ENCODE measurements around the gene RBFOX2. TPM values are rescaled to one million over a fixed set of nuclear protein-coding genes. Genes with fewer than 3 reads are reported as not detected.

The RBFOX2 gene
- total and polyA plus RNA-seq, 2 donors (not counting 1 experiment from before 2014, with no cell fraction given) = not detected

DNA sequence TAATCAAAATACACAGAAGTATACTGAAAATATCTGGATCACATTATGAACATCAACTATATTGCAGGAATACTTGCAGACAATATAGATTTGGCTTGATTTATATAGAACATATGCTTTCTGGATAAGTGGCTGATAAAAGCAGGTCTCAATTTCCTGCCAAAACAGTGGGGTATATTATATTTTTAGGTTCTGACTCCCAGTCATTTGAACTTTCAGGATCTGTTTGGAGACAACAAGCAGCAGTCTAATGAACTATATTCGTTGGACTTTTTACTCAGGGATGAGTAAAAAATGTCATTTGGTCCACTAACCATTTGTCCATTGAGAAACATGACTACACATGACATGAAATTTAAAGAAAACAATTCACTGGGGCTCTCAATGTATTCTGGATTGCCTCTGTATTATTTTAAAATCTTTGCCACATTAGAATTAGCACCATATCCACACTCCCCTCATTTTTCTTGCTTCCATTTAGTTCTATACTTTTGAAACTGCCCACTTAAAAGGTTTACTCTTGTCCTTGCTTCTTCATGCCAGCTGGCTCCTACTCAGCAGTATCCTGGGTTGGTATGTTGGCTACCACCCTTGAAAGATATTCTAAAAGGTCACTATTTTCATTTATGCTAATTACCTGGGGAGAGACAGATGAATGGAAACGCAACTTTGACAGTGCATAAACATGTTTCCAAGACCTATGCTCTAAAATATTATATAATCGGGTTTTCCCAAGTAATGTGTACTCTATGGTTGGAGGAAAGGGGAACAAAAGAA lies 157.9 kb downstream of the RBFOX2 start:
- Histone ChIP-seq H2AFZ (ENCODE audit: insufficient read depth, low read depth, low read length, poor library complexity, severe bottlenecking) (no peak overlapping the region), H3K36me3 (replicated peaks in 1 of 2; ENCODE audit: control extremely low read depth in 1 of 2, control insufficient read depth in 1 of 2, extremely low read depth in 1 of 2, insufficient read depth in 2 of 2, low read length in 1 of 2) (no peaks in the 10 kb centered on the region), H3K4me2 (replicated peaks; ENCODE audit: low read depth, low read length, poor library complexity, severe bottlenecking) (no peak overlapping the region), H3K4me3 (ENCODE audit: control extremely low read depth in 1 of 5, extremely low read depth in 1 of 5, insufficient read depth in 1 of 5, low read depth in 2 of 5, low read length in 4 of 5) (no peak overlapping the region), H4K20me1 (ENCODE audit: control insufficient read depth, insufficient read depth, low read length, poor library complexity, severe bottlenecking) (no peaks in the 10 kb centered on the region), H3K9ac (ENCODE audit: low read length) (no peak overlapping the region), H3K27ac (ENCODE audit: low read length in 2 of 2) (no peak overlapping the region), H3K27me3 (replicated peaks in 1 of 4; ENCODE audit: control extremely low read depth in 1 of 4, control insufficient read depth in 3 of 4, insufficient read depth in 4 of 4, low read length in 3 of 4) (peaks cover 0 to 5% (median 1%) of the 10 kb centered on the region in 4 experiments), H3K4me1 (ENCODE audit: control insufficient read depth in 2 of 2, insufficient read depth in 2 of 2, low read length in 2 of 2) (no peaks in the 10 kb centered on the region), H3K79me2 (ENCODE audit: control insufficient read depth, insufficient read depth, low read length) (no peaks in the 10 kb centered on the region), H3K9me3 (ENCODE audit: control extremely low read depth in 1 of 3, control insufficient read depth in 2 of 3, insufficient read depth in 1 of 3, low read length in 2 of 3) (no peaks in the 10 kb centered on the region)
- CTCF ChIA-PET = interaction anchor here (0.6 kb wide), 1 partner anchor 193 kb away, joined by 3 read pairs; no protein-coding TSS in a partner anchor
- POLR2A ChIA-PET = no interaction called here
- peaks cover 41% of the 10 kb centered on the region for H3K27me3 Mint-ChIP-seq
- no peak overlapping the region for H3K4me3 Mint-ChIP-seq
- H3K27ac Mint-ChIP-seq = no peak overlapping the region
- intact Hi-C loops (cut with micrococcal nuclease) = no loop called here
- no CpG with 5 or more reads among the region's 3 CpGs for WGBS (ENCODE audit: insufficient coverage)
- DNase-seq (no peak), ATAC-seq (ENCODE audit: low read depth) (no peak)
- H3K9me3 Mint-ChIP-seq (ENCODE audit: insufficient read depth) = no peaks in the 10 kb centered on the region
- TF ChIP-seq, protein P1, sequence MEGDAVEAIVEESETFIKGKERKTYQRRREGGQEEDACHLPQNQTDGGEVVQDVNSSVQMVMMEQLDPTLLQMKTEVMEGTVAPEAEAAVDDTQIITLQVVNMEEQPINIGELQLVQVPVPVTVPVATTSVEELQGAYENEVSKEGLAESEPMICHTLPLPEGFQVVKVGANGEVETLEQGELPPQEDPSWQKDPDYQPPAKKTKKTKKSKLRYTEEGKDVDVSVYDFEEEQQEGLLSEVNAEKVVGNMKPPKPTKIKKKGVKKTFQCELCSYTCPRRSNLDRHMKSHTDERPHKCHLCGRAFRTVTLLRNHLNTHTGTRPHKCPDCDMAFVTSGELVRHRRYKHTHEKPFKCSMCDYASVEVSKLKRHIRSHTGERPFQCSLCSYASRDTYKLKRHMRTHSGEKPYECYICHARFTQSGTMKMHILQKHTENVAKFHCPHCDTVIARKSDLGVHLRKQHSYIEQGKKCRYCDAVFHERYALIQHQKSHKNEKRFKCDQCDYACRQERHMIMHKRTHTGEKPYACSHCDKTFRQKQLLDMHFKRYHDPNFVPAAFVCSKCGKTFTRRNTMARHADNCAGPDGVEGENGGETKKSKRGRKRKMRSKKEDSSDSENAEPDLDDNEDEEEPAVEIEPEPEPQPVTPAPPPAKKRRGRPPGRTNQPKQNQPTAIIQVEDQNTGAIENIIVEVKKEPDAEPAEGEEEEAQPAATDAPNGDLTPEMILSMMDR (IDR thresholded peaks at IDR 0.05) = no peak
- TF ChIP-seq EZH2 (IDR thresholded peaks at IDR 0.05; ENCODE audit: borderline replicate concordance, insufficient read depth, low read depth, low read length, poor library complexity, severe bottlenecking) = no peak
- H3K4me1 Mint-ChIP-seq = no peaks in the 10 kb centered on the region

DNA sequence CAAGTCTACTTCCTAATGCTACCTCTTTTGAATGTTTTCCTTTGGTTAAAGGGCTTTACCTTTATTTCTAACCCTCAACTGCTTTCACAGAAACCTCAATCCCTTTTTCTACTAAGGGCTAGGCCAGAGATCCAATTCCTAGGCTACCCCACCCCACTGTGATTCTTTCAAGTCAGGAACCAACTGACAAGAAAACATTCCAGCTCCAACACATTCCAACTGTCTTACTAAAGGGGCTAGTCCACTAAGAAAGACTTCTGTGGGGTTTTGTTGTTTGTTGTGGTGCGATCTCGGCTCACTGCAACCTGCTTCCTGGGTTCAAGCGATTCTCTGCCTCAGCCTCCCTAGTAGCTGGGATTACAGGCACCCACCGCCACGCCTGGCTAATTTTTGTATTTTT lies 159.7 kb downstream of the RBFOX2 start:
- H3K4me1 ChIP-seq (ENCODE audit: control insufficient read depth in 2 of 2, insufficient read depth in 2 of 2, low read length in 2 of 2) = no peaks in the 10 kb centered on the region
- no peak overlapping the region for H3K4me3 ChIP-seq (ENCODE audit: control extremely low read depth in 1 of 5, extremely low read depth in 1 of 5, insufficient read depth in 1 of 5, low read depth in 2 of 5, low read length in 4 of 5)
- no peak overlapping the region for H3K27ac ChIP-seq (ENCODE audit: low read length in 2 of 2)
- Mint-ChIP-seq H3K27ac (no peak overlapping the region), H3K4me1 (no peaks in the 10 kb centered on the region), H3K9me3 (ENCODE audit: insufficient read depth) (no peaks in the 10 kb centered on the region), H3K27me3 (peaks cover 35% of the 10 kb centered on the region), H3K4me3 (no peak overlapping the region)
- ChIA-PET CTCF (no interaction called here), POLR2A (no interaction called here)
- no peak overlapping the region for H2AFZ ChIP-seq (ENCODE audit: insufficient read depth, low read depth, low read length, poor library complexity, severe bottlenecking)
- DNase-seq (no peak), ATAC-seq (ENCODE audit: low read depth) (no peak)
- H3K27me3 ChIP-seq (replicated peaks in 1 of 4; ENCODE audit: control extremely low read depth in 1 of 4, control insufficient read depth in 3 of 4, insufficient read depth in 4 of 4, low read length in 3 of 4) = peaks cover 0 to 3% (median 0%) of the 10 kb centered on the region in 4 experiments
- no peaks in the 10 kb centered on the region for H3K79me2 ChIP-seq (ENCODE audit: control insufficient read depth, insufficient read depth, low read length)
- no peaks in the 10 kb centered on the region for H4K20me1 ChIP-seq (ENCODE audit: control insufficient read depth, insufficient read depth, low read length, poor library complexity, severe bottlenecking)
- no peak overlapping the region for H3K4me2 ChIP-seq (replicated peaks; ENCODE audit: low read depth, low read length, poor library complexity, severe bottlenecking)
- no peaks in the 10 kb centered on the region for H3K9me3 ChIP-seq (ENCODE audit: control extremely low read depth in 1 of 3, control insufficient read depth in 2 of 3, insufficient read depth in 1 of 3, low read length in 2 of 3)
- TF ChIP-seq, protein P1 (IDR thresholded peaks at IDR 0.05) = no peak
- TF ChIP-seq EZH2 (IDR thresholded peaks at IDR 0.05; ENCODE audit: borderline replicate concordance, insufficient read depth, low read depth, low read length, poor library complexity, severe bottlenecking) = no peak
- intact Hi-C loops (cut with micrococcal nuclease) = no loop called here
- no peak overlapping the region for H3K9ac ChIP-seq (ENCODE audit: low read length)
- 91% methylated on average over 5 of the region's 5 CpGs for whole genome bisulfite sequencing (ENCODE audit: insufficient coverage)
- H3K36me3 ChIP-seq (replicated peaks in 1 of 2; ENCODE audit: control extremely low read depth in 1 of 2, control insufficient read depth in 1 of 2, extremely low read depth in 1 of 2, insufficient read depth in 2 of 2, low read length in 1 of 2) = no peaks in the 10 kb centered on the region

Data from B cell (primary cell).